Stimulated activated CD4-positive, alpha-beta T cell treated with anti-CD3 and anti-CD28 coated beads, Interleukin-12 subunit alpha, Interleukin-12 subunit beta, amount 100 ng/mL, for 48 hours (primary cell): ENCODE results near the gene TRANK1.
"Not testable (repeated sequence)": the region's sequence is repeated elsewhere in the genome, so short reads cannot be mapped to it uniquely, and the experiment has no call there.

ENCODE experiments used
- DNase-seq, 3 donors: peaks; one replicate each; pipeline ENCODE4 v3.0.0-alpha.2; 2020; ENCODE audit warnings: low read depth in 2 of 3, low spot score in 1 of 3

TRANK1 gene

DNA sequence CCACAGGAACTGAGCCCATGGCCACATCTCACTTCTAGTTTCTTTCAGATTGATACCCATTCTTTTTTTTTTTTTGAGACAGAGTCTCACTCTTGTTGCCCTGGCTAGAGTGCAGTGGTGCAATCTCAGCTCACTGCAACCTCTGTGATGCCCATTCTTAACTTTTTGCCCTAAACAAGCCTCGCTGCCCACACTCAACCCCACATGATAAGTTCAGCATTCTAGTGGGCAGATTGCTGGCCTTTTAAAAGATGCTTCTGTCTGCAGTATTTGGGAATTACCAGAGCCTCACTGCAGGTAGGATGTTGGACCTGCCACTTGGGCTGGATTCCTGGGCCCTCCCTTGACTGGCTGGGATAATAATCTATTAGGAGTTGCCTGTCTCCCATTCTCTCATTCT is 51.0 kb downstream of the TRANK1 start:
- DNase-seq: no peak

DNA sequence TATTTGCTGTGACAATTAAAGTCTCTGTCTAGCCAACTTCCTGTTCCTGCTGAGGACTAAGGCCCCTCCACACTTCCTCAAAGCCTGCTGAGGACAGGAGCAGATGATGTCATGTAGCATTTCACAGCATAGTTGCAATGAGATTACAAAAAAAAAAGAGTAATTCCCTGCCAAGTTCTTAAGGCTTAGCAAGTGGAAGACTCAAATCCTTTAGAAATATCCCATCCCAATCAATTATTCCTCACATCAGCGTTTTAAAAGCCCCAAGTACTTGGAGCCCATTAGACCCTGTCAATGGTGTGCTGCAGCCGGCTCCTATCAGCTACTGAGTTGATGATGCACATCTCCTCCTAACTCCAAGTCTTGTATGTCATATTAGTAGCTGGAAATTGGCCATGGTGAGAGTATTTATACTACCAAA is 51.7 kb downstream of the TRANK1 start:
- DNase-seq: no peak

DNA sequence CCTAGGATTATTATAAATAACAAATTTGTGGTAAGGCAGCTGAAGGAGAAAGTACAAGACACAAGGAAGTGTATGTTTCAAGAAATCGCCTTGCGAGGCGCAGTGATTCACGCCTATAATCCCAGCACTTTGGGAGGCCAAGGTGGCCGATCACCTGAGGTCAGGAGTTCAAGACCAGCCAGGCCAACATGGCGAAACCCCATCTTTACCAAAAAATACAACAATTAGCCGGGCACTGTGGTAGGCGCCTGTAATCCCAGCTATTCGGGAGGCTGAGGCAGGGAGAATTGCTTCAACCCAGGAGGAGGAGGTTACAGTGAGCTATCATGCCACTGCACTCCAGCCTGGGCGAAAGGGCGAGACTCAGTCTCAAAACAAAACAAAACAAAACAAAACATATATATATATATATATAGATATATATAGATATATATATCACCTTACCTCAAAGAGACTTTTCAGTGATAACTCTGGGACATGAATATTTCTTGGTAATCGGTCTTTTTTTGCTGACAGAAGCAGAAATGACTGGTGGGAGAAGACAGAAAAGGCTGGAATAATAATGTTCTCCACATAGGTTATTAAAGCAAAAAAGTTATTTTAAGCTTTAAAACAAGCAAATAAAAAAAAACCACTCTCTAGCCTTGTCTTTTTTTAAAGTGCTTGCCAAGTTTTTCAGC is 52.3 kb downstream of the TRANK1 start:
- DNase-seq: no peak

DNA sequence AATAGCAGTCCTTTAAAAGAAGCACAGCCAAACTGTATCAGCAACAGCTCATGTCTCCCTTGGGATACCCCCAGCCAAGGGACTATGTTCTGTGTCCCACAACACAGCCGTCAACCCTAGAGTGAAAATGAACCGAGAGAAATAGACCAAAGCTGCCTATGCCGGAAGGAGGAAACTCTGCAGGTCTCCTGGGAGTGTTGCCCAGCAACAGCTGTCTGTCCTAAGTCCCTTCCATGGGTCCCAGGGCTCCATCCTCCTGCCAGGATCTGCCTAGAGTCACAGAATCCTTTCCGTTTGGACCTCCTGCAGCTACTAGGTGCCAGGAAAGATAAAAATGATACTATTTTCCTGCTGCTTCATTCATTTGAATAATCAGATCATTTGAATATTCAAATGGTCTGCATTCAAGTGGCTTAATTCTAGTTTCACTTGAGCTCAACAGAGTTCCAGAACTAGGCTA is 53.1 kb downstream of the TRANK1 start:
- DNase-seq: no peak

DNA sequence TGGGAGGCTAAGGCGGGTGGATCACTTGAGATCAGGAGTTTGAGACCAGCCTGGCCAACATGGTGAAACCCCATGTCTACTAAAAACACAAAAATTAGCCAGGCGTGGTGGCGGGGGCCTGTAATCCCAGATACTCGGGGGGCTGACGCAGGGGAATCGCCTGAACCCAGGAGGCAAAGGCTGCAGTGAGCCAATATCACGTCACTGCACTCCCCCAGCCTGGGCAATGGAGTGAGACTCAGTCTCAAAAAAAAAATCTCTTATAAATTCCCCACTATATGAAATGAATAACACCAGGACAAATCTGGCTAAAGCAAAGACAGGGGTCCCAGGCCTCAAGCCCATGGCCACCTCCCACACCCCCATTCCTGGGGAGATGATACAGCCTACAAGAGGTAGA is 53.8 kb downstream of the TRANK1 start:
- DNase-seq: not testable (repeated sequence)

DNA sequence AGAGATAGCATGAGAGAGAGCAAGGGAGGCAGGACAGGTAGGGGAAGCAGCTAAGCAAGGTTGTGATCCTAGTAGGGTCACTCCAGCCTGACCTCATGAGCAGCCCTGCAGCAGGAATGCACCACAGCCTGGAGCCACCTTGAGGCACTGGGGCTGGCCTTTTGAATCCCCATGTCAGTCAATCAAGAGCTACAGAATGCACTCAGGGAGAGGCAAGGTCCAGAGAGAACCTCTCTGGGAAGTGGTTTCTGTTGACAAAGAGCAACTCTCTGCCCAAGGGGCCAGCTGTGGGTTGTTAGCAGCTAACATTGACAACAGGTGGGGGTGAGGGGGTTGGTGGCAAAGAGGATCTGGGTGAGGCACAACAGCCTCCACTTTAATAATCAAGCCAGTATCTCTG is 54.6 kb downstream of the TRANK1 start:
- DNase-seq: no peak

DNA sequence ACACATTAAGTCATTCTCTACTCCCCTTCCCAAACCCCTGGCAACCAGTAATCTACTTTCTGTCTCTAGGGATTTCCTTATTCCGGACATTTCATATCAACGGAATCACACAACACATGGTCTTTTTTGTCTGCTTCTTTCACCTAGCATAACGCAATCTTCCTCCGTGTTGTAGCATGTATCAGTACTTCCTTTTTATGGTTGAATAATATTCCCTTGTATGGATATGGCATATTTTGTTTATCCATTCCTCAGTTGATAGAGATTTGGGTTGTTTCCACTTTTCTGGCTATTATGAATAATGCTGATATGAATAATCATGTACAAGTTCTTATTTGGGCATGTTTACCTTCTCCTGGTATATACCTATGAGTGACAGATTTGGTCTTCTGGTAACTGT is 63.1 kb downstream of the TRANK1 start:
- no peak for DNase-seq

DNA sequence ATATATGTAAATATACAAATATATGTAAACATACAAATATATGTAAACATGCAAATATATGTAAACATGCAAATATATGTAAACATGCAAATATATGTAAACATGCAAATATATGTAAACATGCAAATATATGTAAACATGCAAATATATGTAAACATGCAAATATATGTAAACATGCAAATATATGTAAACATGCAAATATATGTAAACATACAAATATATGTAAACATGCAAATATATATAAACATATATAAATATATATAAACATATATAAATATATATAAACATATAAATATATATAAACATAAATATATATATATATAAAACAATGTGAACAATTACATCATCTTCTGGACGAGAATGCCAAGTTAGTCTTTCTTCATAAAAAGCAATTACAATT is 65.0 kb downstream of the TRANK1 start:
- not testable (repeated sequence) for DNase-seq

DNA sequence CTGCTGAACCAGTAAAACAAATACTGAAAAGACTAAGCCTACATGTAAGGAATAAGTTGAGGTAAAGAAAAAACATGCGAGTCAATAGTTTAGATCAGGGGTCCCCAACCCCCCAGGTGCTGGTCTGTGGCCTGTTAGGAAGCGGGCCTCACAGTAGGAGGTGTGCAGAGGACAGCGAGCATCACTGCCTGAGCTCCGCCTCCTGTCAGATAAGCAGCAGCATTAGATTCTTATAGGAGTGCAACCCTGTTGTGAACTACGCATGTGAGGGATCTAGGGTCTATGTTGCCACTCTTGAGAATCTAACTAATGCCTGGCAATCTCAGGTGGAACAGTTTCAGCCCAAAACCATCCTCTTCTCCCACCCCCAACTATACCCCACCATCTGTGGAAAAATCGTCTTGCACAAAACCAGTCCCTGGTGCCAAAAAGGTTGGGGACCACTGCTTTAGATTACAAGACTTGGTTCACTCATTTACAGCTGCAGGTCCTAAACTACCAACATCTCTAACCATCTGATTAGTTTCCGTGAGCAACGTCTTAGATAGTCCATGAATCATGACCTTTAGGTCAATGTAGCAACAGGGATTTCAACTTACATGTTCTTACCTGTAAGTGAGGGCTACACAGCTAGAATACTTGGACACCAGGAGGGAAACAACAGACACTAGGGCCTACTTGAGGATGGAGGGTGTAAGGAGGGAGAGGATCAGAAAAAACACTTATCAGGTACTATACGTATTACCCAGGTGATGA is 66.7 kb downstream of the TRANK1 start:
- no peak for DNase-seq

DNA sequence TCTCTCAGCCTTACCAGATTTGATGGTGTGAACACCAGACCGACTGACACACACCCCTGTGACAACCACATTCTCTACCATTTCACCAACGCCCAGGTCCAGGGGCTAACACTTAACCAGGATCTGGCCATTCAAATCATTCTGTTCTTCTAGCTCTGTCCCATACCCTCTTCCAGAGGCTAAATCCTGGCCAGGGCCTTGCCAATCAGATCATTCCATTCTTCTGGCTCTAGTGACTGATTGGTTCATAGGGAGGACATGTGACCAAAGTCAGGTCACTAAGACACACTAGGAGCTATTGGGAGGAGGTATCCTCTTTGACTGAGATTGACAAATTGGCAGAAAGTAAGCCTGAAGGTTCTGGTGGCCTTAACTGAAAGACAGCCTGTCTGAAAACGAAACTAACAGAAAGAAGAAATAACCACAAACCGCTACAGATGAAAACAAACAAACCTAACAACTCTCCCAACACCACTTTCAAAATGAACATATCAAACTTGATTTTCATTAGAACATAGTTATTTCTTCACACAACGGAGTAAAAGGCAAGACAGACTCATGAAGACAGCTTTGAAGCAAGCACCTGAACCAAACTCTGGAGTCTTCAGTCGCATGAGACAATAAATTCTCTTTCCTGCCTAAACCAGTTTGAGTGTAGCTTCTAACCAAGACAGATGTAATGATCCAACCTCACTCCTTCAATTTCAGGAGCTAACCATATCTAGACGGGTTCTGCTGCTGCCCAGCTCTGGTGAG is 68.5 kb downstream of the TRANK1 start:
- DNase-seq: no peak

DNA sequence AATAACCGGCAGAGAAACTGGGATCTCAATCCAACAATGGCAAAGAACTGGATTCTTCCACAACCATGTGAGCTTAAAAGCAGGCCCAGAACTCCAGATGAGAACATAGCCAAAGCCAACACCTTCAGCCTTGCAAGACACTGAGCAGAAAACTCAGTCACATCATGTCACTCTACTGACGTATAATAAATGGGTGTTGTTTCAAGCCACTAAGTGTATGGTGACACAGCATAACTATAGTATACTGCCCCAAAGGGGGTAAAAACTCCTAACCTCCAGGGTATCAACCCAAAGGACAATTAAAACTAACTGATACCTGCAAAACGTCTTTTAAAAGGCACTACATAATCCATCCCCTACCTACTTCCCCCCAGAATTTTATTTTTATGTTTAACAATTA is 69.5 kb downstream of the TRANK1 start:
- DNase-seq: no peak

DNA sequence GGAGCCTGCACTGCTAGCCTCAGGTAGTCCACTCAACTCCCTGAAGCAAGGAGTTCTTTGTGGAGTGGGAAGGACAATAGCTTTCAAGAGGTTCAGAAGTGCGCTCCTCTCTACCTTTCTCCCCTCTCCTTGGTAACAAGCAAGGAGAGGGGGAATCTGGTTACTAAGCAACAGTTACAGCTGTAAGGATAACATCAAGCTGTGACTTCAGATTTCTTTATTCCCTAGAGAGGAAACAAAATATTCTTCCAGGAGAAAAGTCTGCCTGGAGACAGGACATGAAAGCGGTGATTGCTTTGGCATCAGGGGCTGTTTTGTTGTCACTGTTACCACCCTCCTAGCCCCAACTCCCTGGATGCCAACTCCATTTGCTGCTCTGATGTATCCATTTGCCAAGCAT is 70.4 kb downstream of the TRANK1 start:
- DNase-seq: no peak

DNA sequence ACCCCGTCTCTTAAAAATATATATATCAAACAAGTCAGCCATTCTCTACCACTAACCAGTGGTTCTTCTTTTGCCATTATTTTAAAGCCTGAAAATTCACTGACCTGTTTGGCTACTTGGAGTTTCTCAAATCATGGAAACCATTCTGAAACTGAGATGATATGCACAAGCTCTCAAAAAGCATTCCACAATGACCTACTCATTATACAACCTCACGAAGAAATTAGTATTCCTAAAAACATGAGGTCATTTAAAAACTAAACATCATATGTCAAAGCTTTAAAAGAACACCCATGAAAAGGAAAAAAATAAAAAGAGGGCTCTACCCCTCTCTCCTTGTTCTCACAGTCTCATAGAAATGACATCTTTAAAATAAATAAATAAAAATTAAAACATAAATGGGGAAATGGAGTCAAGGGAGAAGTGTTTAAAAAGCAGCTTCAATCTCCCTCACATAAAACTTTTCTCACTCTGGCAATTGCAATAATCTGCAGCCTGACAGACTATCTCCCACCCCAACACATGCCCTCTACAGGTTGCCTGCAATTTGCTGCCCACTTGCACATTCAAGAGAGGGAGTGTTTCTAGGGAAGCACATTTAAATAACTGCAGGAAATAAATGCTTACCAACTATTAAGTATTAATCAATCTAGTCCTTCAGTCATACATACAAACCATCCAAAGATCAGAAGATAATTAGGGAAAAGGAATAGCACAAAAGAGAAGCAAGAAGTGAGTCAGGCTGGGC is 73.3 kb downstream of the TRANK1 start:
- DNase-seq: no peak

DNA sequence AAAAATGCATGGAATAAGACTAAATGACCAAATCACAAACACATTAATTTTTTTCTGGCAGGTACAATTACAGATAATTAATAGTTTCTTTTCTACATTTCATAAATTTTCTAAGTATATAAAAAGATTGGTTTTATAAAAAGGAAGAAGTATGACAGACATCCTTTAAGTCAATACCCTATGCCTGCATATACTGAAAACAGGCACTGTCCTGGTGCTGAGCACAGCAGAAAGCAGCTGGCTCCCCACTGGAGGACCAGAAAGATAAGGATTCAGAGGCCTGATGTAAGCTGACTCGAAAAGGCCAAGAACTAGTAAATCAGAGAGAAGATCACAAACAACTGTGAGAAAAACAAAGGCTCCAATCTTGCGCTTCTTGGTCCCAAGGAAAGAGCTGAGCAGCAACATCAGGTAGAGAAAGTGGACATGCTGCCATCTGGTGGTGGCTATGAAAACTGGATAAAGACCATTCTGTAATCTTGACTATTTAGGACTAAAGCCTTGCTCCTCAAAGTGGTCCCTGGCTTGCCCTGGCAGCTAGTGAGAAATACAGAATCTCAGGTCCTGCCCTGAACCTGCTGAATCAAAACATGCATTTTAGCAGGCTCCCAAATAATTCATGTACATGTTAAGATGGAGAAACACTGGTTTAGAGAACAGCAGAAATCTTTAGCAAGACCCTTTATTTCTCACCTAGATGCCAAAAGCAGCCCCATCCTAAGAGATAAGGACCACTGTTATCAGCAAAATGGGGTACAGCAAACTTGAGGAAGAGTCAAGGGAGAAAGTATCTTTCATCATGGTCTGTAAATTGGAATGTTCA is 76.0 kb downstream of the TRANK1 start:
- DNase-seq: peak in 2 of 3 donors; percentile 34 to 60

DNA sequence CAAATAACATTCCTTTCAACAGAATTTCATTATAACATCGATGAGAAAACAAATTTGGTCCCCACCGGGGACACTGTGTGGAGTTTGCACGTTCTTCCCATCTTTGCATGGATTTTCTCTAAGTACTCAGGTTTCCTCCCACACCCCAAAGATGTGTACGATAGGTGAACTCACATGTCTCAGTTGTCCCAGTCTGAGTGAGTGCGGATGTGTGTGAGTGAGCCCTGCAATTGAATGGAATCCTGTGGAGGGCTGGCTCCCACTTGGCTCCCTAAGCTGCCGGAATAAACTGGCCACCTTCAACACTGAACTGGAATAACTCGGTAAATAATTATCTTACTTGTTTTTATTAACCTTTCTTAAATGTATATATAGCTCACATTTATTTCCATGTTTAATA is 77.0 kb downstream of the TRANK1 start:
- no peak for DNase-seq

DNA sequence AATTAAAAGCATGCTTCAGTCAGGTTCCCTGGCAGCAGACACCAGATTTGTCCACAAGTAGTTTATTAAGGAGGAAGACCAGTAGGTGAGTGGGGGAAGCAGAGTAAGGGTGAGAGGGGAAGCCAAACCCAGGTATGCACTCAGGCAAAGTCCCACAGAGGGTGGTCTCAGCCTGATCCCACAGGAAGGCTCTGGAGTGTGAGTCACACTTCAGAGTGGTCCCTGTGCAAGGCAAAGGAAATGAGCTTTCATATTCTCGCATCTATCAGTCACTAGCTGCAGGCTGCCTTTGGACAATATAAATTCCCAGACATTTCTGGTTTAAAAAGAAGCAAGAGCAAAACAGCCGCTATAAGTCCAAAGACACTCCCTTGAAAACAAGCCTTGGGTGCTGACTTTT is 78.5 kb downstream of the TRANK1 start:
- DNase-seq: no peak

DNA sequence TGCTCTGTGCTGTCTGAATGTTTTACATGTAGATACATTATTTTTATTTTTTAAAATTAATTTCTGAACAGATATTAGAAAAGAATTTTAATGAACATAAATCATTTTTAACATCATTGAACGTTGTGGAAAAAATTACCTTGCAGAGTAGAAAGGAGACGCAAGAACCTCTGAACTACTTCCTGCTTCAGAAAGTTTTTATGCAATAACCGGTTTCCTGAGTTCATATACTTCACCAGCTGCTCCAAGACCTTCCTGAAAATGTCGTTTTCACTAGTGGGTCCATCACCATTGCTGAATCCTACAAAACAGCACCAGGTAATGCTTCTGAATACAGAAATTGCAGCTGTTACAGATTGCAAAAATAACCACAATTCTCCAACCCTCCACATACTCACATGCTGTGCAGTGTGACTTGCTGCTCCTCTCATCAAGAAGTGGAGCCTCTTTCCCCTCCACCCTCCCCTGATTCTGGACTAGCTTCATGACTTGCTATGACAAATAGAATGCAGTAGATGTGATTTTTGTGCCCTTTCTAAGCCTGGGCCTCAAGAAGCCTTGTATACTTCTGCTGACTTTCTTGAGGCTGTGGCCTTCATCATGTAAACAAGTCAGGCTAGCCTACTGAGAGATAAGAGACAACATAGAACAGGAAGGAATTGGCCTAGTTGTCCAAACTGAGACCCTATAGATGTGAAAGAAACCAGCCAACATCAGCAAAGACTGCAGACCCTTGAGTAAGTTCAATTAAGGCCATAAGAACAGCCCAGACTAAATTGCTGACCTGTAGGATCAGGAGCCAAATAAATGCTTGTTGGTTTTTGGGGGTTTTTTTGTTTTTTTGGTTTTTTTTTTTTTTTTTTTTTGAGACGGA is 80.4 kb downstream of the TRANK1 start:
- DNase-seq: no peak

DNA sequence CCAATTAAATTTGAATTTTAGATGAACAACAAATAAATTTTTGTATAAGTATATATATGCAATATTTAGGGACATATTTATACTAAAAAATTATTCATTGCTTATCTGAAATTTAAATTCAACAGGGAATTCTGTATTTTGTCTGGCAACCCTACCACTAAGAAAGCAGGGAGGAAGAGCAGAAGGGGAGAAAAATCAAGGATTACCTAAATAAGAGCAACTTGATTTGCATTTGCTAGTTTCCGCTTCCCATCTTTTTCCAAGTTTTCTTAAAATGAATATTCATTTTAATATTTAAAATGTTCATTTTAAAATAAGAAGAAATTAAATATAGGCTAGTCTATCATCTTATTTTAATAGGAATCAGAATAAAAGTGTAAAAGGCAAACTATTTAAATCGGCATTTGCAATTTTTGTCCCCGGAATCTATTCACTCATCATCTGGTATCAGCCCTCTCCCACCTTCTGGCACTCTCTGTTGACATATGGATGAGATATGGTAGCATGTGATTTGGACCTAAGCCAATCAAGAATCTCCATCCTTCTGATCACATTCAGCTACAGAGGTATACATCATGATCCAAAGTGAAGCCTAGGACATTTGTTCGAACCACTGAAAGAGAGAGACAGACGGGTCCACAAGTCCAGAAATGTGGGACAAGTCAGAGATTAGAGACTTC is 82.6 kb downstream of the TRANK1 start:
- no peak for DNase-seq

DNA sequence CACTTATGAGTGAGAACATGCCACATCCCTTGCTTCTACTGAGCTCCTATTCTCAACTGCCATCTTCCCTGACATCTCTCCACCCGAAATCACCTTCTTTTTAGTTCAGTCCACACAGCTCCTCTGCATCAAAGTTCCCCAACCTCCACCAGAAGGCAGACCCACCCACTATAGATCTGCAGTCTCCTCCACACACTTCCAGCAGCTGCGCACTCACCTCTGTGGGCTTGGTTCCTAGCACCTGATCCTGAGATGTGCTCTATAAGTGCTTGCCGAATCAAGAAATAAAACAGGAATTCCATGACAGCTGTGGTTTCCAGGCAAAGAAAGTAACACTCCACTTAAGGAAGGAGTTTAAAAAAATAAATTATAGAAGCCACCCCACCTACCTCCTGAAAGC is 85.4 kb downstream of the TRANK1 start:
- no peak for DNase-seq
